Brain microvascular endothelial cell (primary cell): Measurements from ENCODE around the gene NRXN3.

Experiments used
- DNase-seq: peaks from one replicate; pipeline ENCODE4 v3.0.0-alpha.2; 2020
- H3K27ac ChIP-seq: fragments of 250-450 bp; sonication (Bioruptor Pico); 2 replicates; pipeline ENCODE4 v1.5.1; 2020; ENCODE audit warnings: mild to moderate bottlenecking, moderate library complexity
- H3K27me3 ChIP-seq: fragments of 250-450 bp; sonication (Bioruptor Pico); replicated peaks from 2 replicates; pipeline ENCODE4 v1.5.1; 2020; ENCODE audit warnings: mild to moderate bottlenecking
- H3K36me3 ChIP-seq: fragments of 250-450 bp; sonication (Bioruptor Pico); replicated peaks from 2 replicates; pipeline ENCODE4 v1.5.1; 2020; ENCODE audit warnings: mild to moderate bottlenecking
- H3K4me3 ChIP-seq: 2 replicates; pipeline ENCODE4 v1.5.1; 2011; ENCODE audit warnings: low read depth, mild to moderate bottlenecking, control low read depth, low read length, moderate library complexity
- in situ Hi-C: cut with HindIII; loops from 2 replicates; pipeline ENCODE4 v1.10.0; 2017; ENCODE audit warnings: low sequenced_read_pairs, low pct_ligation_motif_present
- TF ChIP-seq, protein P1 (sequence below): IDR thresholded peaks from 2 replicates; pipeline ENCODE4 v1.5.1; 2011; ENCODE audit warnings: low read depth, mild to moderate bottlenecking, moderate library complexity, low read length, control low read depth, inconsistent platforms; ENCODE audit errors: missing control alignments

NRXN3 gene

DNA sequence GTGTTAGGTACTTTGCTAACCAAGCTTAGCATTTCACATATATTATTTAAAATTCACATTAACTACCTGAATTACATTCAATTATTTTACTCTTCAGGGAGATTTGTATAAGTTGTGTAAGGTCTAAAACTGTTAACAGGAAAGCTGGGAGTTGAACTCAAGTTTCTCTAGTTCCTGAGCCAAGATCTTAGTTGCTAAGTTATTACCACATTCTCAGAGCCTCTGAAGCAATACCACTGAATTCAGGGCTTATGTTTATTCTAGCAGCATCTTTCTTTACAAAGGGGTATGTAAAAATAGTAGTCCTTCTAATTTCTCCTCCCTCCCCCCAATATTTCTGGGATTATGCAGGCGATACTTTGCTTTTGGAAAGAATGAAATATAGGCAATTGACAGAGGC lies 1254.3 kb downstream of the NRXN3 start:
- in situ Hi-C loops, result no loop called here
- H3K4me3 ChIP-seq, result no peak overlapping the region
- no peak for DNase-seq
- TF ChIP-seq, protein P1, sequence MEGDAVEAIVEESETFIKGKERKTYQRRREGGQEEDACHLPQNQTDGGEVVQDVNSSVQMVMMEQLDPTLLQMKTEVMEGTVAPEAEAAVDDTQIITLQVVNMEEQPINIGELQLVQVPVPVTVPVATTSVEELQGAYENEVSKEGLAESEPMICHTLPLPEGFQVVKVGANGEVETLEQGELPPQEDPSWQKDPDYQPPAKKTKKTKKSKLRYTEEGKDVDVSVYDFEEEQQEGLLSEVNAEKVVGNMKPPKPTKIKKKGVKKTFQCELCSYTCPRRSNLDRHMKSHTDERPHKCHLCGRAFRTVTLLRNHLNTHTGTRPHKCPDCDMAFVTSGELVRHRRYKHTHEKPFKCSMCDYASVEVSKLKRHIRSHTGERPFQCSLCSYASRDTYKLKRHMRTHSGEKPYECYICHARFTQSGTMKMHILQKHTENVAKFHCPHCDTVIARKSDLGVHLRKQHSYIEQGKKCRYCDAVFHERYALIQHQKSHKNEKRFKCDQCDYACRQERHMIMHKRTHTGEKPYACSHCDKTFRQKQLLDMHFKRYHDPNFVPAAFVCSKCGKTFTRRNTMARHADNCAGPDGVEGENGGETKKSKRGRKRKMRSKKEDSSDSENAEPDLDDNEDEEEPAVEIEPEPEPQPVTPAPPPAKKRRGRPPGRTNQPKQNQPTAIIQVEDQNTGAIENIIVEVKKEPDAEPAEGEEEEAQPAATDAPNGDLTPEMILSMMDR, result no peak
- H3K36me3 ChIP-seq, result no peaks in the 10 kb centered on the region
- H3K27ac ChIP-seq, result no peak overlapping the region
- no peaks in the 10 kb centered on the region for H3K27me3 ChIP-seq

GRCh38 chr14:79426103-79426755 lies 1256.1 kb downstream of the NRXN3 start:
- no peak overlapping the region for H3K27ac ChIP-seq
- no peaks in the 10 kb centered on the region for H3K36me3 ChIP-seq
- no peak for DNase-seq
- in situ Hi-C loops, result no loop called here
- H3K27me3 ChIP-seq, result no peaks in the 10 kb centered on the region
- no peak overlapping the region for H3K4me3 ChIP-seq
- TF ChIP-seq, protein P1, result no peak

- TF ChIP-seq, protein P1, result no peak
- H3K4me3 ChIP-seq, result no peak overlapping the region
- no peaks in the 10 kb centered on the region for H3K27me3 ChIP-seq
- no peaks in the 10 kb centered on the region for H3K36me3 ChIP-seq
- no peak overlapping the region for H3K27ac ChIP-seq
- in situ Hi-C loops, result no loop called here
- DNase-seq, result no peak
Measured at GRCh38 chr14:79432640-79433039, 1262.5 kb downstream of the NRXN3 start.

- Histone ChIP-seq H3K27ac (no peak overlapping the region), H3K27me3 (no peaks in the 10 kb centered on the region), H3K4me3 (no peak overlapping the region), H3K36me3 (no peaks in the 10 kb centered on the region)
- TF ChIP-seq, protein P1, result no peak
- DNase-seq, result no peak
- in situ Hi-C loops, result no loop called here
Measured at GRCh38 chr14:79436335-79436734, 1266.2 kb downstream of the NRXN3 start.

DNA sequence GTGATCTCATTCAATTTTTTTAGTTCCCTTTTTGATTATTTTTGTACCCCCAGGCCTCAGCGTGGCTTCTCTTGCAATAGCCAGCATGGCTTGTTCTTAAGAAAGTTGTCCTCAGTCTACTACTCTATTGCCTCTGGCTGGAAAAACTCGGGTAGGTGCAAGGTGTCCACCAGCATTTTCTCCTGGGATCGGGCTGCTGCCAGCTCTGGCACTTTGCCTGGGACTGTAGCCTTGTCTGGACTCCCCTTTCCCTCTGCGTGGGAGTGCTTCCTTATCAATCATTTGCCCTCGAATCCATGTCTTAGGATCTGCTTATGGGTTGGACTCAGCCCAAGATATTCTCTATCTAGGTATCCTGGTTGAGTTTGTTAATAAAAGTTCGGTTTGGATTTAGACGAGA lies 1267.8 kb downstream of the NRXN3 start:
- TF ChIP-seq, protein P1, result no peak
- Histone ChIP-seq H3K36me3 (no peaks in the 10 kb centered on the region), H3K27ac (no peak overlapping the region), H3K4me3 (no peak overlapping the region), H3K27me3 (no peaks in the 10 kb centered on the region)
- DNase-seq, result no peak
- in situ Hi-C loops, result no loop called here

DNA sequence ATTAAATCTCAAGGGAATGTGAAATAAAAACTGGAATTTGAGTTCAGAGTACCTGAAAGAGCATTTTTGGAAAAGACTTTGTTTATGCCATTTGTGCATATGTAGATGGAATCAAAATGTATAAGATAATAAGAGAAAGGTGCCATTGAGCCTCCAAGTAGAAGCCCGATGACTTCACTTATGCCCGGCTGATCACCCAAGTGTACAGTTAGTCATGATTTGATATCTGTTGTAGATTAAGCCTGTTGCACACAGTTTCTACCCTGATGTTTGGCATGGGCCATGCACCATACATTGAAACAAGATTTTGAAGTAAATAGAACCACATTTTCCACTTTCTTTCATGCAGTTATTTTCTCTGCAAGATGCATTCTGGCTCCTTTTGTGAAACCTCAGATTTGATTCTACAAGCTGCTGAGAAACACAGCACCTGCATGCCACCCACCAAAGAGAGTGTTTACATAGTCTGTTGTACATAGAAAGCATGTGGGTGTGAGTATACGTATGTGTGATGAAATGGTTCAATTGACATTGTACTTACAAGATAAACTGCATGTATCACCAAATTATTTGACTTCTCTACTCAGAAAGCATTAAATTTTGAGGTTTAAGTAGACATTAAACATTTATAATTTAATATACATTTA lies 1268.6 kb downstream of the NRXN3 start:
- TF ChIP-seq, protein P1, result no peak
- no peaks in the 10 kb centered on the region for H3K27me3 ChIP-seq
- H3K4me3 ChIP-seq, result no peak overlapping the region
- H3K36me3 ChIP-seq, result no peaks in the 10 kb centered on the region
- no peak overlapping the region for H3K27ac ChIP-seq
- DNase-seq, result no peak
- in situ Hi-C loops, result no loop called here
